H1 (cell line): ENCODE measurements around the gene SLC4A8. TPM values are rescaled to one million over a fixed set of nuclear protein-coding genes. Genes with fewer than 3 reads are reported as not detected.

Source experiments
- CREB1 ChIP-seq: IDR thresholded peaks from 2 replicates; pipeline ENCODE4 v1.6.1; 2012; ENCODE audit warnings: inconsistent platforms
- RAD21 ChIP-seq, 2 experiments: IDR thresholded peaks in 1 of 2; conservative IDR thresholded peaks in 1 of 2; 2 replicates each; pipeline ENCODE4 v1.6.1; 2011; ENCODE audit warnings: low read depth in 2 of 2, low read length in 2 of 2, improper control_type of control experiment in 1 of 2, inconsistent platforms in 1 of 2, mild to moderate bottlenecking in 1 of 2, moderate library complexity in 1 of 2
- RFX5 ChIP-seq: IDR thresholded peaks from 2 replicates; pipeline ENCODE4 v1.6.1; 2011; ENCODE audit warnings: low read depth, low read length, improper control_type of control experiment, borderline replicate concordance
- RNF2 ChIP-seq: fragments of 200-900, 300-1000 bp; sonication (generic); IDR thresholded peaks from 2 replicates; pipeline ENCODE4 v1.7.1; 2016; ENCODE audit warnings: borderline replicate concordance, low read depth, mild to moderate bottlenecking, antibody characterized with exemption, low read length; ENCODE audit not compliant: poor library complexity, severe bottlenecking; ENCODE audit errors: missing control alignments
- TBP ChIP-seq: IDR thresholded peaks from 2 replicates; pipeline ENCODE4 v1.6.1; 2011; ENCODE audit warnings: low read depth, low read length, improper control_type of control experiment
- polyA plus RNA-seq, 7 experiments: library from polyadenylated mRNA; depleted of rRNA in 3 of 7; stranded (reverse) in 5 of 7; unstranded in 2 of 7; fragments of >200 nt in 5 of 7; fragments of 200-250 nt in 2 of 7; gene quantifications; 1 replicate in 5 of 7; 2 replicates in 1 of 7; 4 replicates in 1 of 7; pipeline versions ENCODE4 v1.2.1 to v1.2.3, GENCODE V29; 2011 to 2013; ENCODE audit warnings: missing spikeins in 2 of 7, mixed read lengths in 2 of 7
- total RNA-seq: library from RNA; stranded (reverse); fragmentation: NEBNext Ultra II Directional; extraction: Animal tissue kit (Norgen Biotek cat#: 25700); gene quantifications from 2 replicates; pipeline ENCODE4 v1.2.1, GENCODE V29; 2021
- TF ChIP-seq, protein P1 (sequence below): fragments of 300-600 bp; sonication (generic); IDR thresholded peaks from 2 replicates; pipeline ENCODE4 v1.7.1; 2012; ENCODE audit warnings: low read length, moderate library complexity, mild to moderate bottlenecking, inconsistent platforms; ENCODE audit not compliant: insufficient replicate concordance

Gene SLC4A8
- total and polyA plus RNA-seq, 2 of the 8 experiments (the other 6 are each of a cell fraction or from before 2014, with no cell fraction given), result 11.2 to 13.4 TPM

DNA sequence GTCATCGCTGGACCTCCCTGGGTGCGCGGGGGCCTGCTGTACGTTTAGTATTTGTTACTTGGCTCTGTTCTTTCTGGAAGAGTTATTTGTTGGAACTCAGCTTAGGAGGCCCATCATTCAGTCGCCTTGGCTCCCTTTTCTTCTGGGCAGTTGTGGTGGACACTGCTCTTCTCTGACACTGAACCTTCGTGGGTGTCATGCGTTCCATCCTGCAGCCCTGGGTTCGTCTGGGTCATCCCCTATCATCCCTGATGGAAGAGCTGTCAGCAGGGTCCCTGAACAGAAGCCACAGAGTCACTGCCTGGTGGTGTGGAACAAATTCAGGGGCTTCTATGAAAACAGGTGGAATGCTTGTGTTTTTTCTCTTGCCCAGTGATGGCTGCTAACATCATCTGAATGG, 113.5 kb downstream of the SLC4A8 start (continued):
- TF ChIP-seq, protein P1, sequence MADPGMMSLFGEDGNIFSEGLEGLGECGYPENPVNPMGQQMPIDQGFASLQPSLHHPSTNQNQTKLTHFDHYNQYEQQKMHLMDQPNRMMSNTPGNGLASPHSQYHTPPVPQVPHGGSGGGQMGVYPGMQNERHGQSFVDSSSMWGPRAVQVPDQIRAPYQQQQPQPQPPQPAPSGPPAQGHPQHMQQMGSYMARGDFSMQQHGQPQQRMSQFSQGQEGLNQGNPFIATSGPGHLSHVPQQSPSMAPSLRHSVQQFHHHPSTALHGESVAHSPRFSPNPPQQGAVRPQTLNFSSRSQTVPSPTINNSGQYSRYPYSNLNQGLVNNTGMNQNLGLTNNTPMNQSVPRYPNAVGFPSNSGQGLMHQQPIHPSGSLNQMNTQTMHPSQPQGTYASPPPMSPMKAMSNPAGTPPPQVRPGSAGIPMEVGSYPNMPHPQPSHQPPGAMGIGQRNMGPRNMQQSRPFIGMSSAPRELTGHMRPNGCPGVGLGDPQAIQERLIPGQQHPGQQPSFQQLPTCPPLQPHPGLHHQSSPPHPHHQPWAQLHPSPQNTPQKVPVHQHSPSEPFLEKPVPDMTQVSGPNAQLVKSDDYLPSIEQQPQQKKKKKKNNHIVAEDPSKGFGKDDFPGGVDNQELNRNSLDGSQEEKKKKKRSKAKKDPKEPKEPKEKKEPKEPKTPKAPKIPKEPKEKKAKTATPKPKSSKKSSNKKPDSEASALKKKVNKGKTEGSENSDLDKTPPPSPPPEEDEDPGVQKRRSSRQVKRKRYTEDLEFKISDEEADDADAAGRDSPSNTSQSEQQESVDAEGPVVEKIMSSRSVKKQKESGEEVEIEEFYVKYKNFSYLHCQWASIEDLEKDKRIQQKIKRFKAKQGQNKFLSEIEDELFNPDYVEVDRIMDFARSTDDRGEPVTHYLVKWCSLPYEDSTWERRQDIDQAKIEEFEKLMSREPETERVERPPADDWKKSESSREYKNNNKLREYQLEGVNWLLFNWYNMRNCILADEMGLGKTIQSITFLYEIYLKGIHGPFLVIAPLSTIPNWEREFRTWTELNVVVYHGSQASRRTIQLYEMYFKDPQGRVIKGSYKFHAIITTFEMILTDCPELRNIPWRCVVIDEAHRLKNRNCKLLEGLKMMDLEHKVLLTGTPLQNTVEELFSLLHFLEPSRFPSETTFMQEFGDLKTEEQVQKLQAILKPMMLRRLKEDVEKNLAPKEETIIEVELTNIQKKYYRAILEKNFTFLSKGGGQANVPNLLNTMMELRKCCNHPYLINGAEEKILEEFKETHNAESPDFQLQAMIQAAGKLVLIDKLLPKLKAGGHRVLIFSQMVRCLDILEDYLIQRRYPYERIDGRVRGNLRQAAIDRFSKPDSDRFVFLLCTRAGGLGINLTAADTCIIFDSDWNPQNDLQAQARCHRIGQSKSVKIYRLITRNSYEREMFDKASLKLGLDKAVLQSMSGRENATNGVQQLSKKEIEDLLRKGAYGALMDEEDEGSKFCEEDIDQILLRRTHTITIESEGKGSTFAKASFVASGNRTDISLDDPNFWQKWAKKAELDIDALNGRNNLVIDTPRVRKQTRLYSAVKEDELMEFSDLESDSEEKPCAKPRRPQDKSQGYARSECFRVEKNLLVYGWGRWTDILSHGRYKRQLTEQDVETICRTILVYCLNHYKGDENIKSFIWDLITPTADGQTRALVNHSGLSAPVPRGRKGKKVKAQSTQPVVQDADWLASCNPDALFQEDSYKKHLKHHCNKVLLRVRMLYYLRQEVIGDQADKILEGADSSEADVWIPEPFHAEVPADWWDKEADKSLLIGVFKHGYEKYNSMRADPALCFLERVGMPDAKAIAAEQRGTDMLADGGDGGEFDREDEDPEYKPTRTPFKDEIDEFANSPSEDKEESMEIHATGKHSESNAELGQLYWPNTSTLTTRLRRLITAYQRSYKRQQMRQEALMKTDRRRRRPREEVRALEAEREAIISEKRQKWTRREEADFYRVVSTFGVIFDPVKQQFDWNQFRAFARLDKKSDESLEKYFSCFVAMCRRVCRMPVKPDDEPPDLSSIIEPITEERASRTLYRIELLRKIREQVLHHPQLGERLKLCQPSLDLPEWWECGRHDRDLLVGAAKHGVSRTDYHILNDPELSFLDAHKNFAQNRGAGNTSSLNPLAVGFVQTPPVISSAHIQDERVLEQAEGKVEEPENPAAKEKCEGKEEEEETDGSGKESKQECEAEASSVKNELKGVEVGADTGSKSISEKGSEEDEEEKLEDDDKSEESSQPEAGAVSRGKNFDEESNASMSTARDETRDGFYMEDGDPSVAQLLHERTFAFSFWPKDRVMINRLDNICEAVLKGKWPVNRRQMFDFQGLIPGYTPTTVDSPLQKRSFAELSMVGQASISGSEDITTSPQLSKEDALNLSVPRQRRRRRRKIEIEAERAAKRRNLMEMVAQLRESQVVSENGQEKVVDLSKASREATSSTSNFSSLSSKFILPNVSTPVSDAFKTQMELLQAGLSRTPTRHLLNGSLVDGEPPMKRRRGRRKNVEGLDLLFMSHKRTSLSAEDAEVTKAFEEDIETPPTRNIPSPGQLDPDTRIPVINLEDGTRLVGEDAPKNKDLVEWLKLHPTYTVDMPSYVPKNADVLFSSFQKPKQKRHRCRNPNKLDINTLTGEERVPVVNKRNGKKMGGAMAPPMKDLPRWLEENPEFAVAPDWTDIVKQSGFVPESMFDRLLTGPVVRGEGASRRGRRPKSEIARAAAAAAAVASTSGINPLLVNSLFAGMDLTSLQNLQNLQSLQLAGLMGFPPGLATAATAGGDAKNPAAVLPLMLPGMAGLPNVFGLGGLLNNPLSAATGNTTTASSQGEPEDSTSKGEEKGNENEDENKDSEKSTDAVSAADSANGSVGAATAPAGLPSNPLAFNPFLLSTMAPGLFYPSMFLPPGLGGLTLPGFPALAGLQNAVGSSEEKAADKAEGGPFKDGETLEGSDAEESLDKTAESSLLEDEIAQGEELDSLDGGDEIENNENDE, result no peak
- TF ChIP-seq RFX5 (no peak), CREB1 (no peak), RAD21 (IDR thresholded peaks at IDR 0.05 in 1 of 2, conservative IDR thresholded peaks at IDR 0.05 in 1 of 2; ENCODE audit: low read depth in 2 of 2, low read length in 2 of 2) (no peak), TBP (no peak), RNF2 (no peak)
- TF ChIP-seq, all 59 proteins: peak for 0
